Nephron (organoid): ENCODE data around the gene CDX2.

ENCODE experiments used
- H3K27ac Mint-ChIP-seq, 3 experiments: 2 replicates each; pipeline ENCODE4 v1.8.0; 2020; ENCODE audit warnings: mixed read lengths in 3 of 3, mild to moderate bottlenecking in 2 of 3, moderate library complexity in 1 of 3
- H3K27me3 Mint-ChIP-seq: 2 replicates; pipeline ENCODE4 v1.8.0; 2021; ENCODE audit warnings: low read depth, mild to moderate bottlenecking, moderate library complexity, mixed read lengths
- H3K36me3 Mint-ChIP-seq: 2 replicates; pipeline ENCODE4 v1.8.0; 2020; ENCODE audit warnings: low read depth, mixed read lengths
- H3K4me1 Mint-ChIP-seq: 2 replicates; pipeline ENCODE4 v1.8.0; 2020; ENCODE audit warnings: mixed read lengths
- H3K4me3 Mint-ChIP-seq, 3 experiments: 2 replicates each; pipeline ENCODE4 v1.8.0; 2020; ENCODE audit warnings: mild to moderate bottlenecking in 3 of 3, mixed read lengths in 3 of 3, moderate library complexity in 2 of 3
- H3K9me3 Mint-ChIP-seq: 2 replicates; pipeline ENCODE4 v1.8.0; 2020; ENCODE audit warnings: mixed read lengths
- CTCF ChIP-seq, 3 experiments: fragments of 200-600 bp; sonication (generic); IDR thresholded peaks; one replicate each; pipeline ENCODE4 v1.5.0; 2021; ENCODE audit warnings: antibody characterized with exemption in 3 of 3; ENCODE audit not compliant: unreplicated experiment in 3 of 3

The CDX2 gene

GRCh38 chr13:27913160-27913559, 56.0 kb downstream of the CDX2 start:
- Mint-ChIP-seq H3K27ac (no peak overlapping the region), H3K9me3 (no peaks in the 10 kb centered on the region), H3K36me3 (no peaks in the 10 kb centered on the region), H3K4me1 (peaks cover 10% of the 10 kb centered on the region), H3K27me3 (peaks cover 100% of the 10 kb centered on the region), H3K4me3 (no peak overlapping the region)
- no peak for TF ChIP-seq CTCF (IDR thresholded peaks at IDR 0.05; ENCODE audit: unreplicated experiment in 3 of 3)

GRCh38 chr13:27911521-27911920, 57.6 kb downstream of the CDX2 start:
- no peak for TF ChIP-seq CTCF (IDR thresholded peaks at IDR 0.05; ENCODE audit: unreplicated experiment in 3 of 3)
- H3K9me3 Mint-ChIP-seq, result no peaks in the 10 kb centered on the region
- no peak overlapping the region for H3K27ac Mint-ChIP-seq
- H3K4me1 Mint-ChIP-seq, result no peaks in the 10 kb centered on the region
- no peak overlapping the region for H3K4me3 Mint-ChIP-seq
- H3K36me3 Mint-ChIP-seq, result no peaks in the 10 kb centered on the region
- peaks cover 99% of the 10 kb centered on the region for H3K27me3 Mint-ChIP-seq
